Stimulated activated naive CD4-positive, alpha-beta T cell (primary cell): Measurements from ENCODE around the gene DGKZ.
A peak's percentile ranks its signal among the peaks of the same experiment; 100 is the strongest.

Source experiments
- DNase-seq, 6 experiments: peaks; one replicate each; lab custom pipeline; 2025; lab: John Stamatoyannopoulos, UW

DGKZ gene

DNA sequence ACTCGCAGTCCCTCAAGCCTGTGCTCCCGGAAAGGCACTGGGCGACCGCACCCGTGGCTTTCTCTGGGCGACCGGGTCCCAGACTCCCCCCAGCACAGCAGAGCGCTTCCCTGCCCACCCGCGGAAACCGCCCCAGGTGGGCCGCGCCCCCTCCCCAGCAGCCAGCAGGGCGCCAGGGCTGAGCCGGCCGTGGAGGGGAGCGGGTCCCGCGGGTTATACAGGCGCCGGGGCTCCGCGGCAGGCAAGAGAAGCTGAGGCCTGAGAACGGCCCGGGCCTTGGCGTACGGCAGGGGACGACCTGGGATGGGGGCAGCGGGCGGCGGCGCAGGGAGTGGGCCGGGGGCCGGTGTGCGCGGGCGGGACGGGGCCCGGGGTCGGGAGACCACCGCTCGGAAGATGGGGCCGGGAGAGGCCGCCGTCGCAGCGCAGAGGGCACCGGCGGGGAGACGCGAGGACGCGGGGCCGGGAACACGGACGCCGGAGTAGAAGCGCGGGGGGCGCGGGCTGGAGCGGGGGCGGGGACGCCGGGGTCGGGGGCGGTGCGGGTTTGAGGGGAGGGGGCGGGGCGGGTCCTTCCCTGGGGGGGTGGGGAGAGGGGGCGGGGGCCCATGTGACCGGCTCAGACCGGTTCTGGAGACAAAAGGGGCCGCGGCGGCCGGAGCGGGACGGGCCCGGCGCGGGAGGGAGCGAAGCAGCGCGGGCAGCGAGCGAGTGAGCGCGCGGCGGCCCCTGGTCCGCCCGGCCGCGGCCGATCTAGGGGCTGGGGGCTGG, 34.0 kb downstream of the DGKZ start, which contains the start of gene MDK:
Gene MDK, plus strand, starts transcription at position 622 of the 771 bp plus-strand sequence. CDS start 389 bp downstream, outside the sequence.
- DNase-seq: peak in 2 of 6 experiments; percentile 39 to 40

DNA sequence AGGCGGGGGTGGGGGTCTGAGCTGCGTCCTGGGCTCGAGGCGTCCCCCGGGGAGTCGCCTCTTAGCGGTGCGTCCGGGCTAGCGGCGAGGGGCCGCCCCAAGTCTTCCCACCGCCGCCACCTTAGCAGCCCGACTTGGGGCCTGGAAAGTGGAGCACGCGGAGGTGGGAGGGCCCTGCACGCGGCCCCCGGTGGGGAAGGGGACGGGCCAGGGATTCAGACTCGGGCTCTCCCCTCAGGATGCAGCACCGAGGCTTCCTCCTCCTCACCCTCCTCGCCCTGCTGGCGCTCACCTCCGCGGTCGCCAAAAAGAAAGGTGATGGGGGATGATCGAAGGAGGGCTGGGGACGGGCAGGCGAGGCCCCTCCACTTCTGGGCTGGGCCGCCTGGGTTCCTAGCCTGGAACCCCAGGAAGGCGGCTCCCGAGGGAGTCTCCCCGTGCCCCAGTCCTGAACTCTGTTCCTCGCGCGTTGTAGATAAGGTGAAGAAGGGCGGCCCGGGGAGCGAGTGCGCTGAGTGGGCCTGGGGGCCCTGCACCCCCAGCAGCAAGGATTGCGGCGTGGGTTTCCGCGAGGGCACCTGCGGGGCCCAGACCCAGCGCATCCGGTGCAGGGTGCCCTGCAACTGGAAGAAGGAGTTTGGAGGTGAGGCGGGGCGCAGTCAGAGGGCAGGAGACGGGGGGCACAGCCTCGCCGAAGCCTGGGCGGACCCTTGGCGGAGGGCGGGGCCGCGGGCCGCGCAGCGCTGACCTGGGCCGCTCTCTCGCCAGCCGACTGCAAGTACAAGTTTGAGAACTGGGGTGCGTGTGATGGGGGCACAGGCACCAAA, 34.8 kb downstream of the DGKZ start:
- peak in 2 of 6 experiments; percentile 26 to 41 for DNase-seq

DNA sequence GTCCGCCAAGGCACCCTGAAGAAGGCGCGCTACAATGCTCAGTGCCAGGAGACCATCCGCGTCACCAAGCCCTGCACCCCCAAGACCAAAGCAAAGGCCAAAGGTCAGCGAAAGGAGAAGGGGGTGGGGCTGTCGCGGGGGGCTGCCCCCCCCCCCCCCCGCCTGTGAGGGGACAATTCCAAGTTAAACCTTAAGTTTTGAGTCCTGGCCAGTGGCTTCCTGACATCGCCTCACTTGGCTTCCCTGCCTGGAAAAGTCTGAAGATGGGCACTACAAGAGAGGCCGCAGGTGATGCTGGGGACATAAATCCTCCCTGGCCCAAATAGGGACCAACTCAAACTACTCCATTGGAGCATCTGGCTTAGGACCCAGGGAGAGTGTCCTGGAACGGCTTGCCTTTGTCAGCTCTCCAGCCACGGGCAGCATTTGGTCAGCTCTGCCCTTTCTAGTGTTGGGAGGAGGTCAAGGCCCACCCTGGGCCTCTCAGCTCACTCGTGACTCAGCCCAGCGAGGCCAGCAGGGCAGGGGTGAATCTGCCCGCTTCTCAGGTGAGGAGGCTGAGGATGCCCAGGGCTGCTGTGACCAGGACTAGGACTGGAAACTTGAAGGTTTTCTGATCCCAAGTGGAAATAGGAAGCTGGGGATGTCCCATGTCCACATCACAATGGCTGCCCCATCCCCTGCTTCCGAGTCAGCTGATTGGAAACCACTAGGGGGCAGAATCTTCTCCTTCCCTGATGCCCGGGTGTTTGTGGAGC, 35.6 kb downstream of the DGKZ start:
- no peak for DNase-seq

DNA sequence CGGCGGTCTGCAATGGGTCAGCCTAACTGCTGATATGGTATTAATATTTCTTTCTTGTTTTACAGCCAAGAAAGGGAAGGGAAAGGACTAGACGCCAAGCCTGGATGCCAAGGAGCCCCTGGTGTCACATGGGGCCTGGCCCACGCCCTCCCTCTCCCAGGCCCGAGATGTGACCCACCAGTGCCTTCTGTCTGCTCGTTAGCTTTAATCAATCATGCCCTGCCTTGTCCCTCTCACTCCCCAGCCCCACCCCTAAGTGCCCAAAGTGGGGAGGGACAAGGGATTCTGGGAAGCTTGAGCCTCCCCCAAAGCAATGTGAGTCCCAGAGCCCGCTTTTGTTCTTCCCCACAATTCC, 36.1 kb downstream of the DGKZ start:
- DNase-seq: no peak

DNA sequence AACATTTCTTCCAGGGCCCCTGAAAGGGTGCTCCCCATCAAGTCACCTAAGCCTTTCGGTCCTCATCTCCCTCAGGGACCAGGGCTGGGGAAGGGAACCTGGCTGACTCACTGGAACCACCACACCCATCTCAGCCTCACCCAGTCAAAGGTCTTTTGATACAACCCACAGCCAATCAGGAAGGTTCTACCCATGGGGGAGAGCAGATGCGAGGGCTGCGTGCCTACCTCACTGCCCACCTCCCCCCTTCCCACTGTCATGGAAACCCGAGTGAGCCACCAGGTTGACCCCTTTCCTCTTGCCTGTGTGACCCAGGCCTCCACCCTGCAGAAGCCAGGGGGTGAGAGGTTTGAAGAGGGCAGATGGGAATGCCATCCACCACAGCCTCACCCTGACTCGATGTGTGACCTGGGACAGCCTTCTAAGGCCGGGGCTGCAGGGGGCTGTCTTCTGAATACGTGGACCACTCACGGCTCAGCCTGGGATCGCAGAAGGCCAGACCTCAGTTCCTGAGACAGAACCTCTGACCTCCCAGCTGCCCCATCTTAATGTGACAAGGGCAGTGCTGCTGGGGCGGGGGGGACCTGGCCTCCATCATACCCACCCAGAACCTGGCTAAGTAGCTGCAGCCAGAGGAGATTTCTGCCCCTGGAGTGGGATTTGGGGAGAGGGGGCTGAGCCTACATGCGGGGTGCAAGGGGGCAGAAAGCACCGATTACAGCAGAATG, 36.9 kb downstream of the DGKZ start:
- no peak for DNase-seq

DNA sequence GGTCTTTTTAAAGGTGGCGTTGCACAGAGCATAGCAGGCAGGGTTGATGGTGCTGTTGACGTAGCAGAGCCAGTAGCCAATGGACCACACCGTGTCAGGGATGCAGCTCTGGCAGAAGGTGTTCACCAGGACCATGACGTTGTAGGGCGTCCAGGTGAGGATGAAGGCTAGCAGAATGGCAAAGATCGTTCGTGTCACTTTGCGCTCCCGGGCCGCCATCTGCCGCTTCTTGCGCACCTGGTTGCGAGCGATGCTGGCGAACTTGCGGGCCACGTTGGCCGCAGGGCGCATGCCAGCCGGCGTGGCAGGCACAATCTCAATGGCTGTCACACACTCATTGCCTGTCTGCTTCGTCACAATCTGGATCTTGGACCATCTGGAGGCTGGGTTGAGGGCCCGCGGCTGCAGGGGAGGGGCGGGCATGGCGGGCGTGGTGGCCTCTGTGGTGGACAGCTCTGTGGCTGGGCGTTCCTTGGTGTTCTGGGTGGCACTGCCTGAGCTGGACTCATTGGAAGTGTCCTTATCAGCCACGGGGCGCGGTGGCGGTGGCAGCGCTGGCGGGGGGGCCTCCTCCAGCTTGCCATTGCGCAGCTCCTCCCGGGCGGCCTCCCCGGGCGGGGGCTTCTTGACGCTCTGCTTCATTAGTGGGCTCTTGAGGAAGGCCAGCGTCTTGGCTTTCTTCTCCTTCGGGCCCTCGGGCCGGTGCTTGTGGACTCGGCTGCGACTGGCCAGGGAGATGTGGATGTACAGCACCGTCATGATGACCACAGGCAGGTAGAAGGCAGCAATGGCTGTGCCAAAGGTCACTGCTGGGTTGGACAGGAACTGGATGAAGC, 38.1 kb downstream of the DGKZ start:
- no peak for DNase-seq

DNA sequence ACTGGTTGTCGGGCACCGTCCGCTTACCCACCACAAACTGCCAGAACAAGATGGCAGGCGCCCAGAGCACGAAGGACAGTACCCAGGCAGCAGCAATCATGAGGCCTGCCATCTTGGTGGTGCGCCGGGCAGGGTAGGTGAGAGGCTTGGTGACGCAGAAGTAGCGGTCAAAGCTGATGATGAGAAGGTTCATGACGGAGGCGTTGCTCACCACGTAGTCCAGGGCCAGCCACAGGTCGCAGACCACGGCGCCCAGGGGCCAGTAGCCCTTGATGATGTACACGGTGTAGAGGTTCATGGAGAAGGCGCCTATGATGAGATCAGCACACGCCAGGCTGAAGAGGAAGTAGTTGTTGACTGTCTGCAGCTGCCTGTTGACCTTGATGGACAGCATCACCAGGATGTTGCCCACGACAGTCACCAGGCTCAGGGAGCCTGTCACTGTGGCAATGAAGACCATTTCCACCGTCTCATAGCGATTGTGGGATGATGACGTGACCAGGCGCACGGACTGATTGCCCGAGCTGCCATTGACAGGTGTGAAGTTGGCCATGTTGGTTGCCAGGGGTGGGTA, 38.8 kb downstream of the DGKZ start:
- no peak for DNase-seq

DNA sequence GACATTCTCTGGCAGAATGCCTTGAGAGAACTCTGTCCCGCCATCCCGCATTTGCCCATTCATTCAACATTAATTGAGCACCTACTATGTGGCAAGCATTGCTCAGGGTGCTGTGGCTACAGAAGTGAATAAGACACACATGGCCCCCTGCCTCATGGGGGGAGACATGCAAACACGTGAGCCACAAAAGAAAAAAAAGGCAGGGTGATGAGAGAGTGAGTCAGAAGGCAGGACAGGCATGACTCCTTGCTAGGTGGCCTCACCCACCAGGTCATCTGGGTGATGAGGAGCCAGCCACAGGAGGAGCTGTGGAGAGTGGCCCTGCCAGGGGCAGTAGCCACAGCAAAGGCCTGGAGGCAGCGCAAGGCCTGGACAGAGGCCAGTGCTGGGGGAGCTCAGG, 39.4 kb downstream of the DGKZ start:
- DNase-seq: no peak

DNA sequence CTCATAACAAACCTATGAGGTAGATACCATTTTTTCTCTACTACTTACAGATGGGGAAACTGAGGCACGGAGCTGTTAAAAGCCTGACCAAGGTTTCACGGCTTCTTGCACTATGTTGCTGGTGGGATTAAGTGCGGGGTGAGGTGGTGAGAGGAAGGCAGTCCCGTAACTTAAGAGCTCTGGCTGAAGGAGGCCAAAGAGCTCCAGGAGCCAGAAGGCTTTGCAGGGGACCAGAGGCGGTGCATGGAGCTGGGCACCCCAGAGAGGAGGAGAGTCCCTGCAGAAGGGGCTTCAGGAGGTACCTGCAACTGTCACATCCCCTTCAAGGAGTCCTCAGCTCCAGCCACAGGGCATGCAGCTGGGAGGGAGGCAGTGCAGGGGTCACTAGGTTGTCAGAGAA, 40.2 kb downstream of the DGKZ start:
- DNase-seq: no peak

DNA sequence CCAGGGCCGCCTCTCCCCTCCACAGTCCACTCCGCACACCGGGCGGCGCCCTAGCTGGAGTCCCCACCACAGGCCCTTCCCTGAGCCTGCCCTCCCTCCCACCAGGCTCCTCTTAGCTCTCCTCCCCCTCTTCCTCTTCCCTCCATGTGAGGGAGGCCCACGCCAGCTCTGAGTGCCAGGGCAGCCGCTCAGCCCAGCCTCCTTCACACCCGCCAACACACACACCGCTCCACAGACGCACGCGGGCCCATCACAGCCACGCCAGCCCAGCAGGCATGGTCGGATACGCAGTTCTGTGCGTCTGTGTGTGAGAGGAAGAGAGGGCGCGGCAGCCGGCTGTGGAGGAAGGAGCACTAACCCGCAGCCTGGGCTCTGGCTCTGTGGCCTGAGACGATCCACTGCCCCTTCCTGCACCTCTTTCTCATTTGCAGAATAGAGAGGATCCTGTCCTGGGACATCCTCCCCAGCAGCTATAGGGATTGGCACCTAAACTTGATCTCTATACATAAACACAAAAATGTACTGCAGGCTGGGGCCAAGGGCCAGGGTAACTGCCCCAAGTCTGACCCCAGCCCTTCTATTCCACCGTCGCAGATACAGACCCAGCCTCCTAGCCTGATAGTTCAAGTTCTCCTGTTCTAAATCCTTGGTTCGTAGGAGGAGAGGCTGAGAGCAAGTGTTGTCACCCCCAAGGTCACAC, 40.8 kb downstream of the DGKZ start:
- DNase-seq: peak in 1 of 6 experiments; percentile 12

DNA sequence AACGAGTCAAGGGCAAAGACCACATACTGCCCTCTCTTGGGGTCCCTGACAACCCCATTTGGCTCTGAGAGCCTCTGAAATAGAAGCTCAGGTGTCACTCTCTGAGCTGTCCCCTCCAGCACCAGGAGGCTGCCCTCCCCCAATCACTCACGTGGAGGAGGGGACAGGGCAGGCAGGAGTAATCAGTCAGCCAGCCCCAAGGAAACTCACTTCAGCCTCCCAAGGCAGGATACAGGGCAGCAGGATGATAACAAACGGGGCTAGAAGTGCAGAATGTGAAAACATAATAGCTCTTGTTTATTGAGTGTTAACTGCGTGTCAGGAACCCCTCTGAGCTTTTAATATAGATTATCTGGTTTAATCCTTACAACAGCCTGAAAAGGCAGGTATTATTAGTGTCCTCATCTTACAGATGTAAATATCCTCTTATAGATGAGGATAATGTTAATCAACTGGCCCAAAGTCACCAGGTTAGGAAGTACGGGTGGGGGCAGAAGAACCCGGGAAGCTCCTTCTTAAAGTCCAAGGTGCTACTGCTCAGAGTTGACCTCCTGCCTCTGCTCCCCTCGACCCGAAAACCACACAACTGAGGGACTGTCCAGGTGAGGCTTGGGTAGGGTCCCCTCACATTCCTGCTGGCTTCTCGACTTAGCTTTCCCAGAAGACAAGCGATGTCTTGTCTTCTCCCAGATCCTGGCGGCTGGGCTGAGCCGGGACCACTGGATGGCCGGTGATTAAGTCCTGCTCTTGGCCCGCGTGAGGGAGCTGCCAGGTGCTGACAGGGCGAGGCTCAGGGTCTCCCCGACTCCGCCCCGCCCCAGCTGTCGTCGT, 41.6 kb downstream of the DGKZ start:
- DNase-seq: no peak

DNA sequence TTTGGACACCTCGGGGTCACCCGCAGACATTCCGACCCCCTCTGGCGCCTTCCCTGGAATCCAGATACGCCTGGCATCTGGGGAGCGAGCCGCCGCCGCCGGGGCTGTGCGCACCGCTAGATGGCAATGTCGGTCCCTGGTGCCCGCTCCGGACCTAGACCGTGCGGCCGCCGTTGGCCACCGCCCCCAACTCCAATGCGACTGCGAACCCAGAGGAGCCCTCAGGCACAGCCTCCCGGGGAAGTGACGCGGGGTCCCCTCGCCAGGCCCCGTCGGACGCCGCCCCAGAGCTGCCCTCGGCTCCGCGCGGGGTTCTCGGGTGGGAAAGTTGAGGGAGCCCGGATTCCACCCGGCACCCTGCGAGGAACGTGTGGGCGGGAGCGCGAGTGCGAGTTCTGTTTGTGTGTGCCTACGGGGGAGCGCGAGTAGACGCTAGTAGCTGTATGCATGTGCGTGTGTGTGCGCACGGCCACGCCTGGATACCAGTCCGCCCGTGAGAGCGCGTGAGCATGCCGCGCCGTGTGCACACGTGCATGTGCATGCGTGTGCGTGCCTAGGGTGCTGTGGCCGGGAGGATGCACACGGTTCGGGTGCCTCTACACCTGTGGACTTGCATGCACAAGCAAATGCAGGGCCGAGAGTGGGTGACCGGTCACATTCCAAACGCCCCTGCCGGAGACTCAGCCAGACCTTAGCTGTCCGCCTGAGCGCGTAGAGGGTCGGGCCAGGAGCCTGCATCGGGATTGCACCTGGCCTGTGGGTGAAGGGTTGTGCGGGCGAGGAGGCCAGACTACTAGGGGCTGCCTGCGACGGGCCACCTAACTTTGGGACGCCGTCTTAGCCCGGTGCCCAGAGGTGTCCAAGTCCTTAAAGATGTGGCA, 42.4 kb downstream of the DGKZ start:
- peak in 3 of 6 experiments; percentile 6 to 12 (median 10) for DNase-seq

DNA sequence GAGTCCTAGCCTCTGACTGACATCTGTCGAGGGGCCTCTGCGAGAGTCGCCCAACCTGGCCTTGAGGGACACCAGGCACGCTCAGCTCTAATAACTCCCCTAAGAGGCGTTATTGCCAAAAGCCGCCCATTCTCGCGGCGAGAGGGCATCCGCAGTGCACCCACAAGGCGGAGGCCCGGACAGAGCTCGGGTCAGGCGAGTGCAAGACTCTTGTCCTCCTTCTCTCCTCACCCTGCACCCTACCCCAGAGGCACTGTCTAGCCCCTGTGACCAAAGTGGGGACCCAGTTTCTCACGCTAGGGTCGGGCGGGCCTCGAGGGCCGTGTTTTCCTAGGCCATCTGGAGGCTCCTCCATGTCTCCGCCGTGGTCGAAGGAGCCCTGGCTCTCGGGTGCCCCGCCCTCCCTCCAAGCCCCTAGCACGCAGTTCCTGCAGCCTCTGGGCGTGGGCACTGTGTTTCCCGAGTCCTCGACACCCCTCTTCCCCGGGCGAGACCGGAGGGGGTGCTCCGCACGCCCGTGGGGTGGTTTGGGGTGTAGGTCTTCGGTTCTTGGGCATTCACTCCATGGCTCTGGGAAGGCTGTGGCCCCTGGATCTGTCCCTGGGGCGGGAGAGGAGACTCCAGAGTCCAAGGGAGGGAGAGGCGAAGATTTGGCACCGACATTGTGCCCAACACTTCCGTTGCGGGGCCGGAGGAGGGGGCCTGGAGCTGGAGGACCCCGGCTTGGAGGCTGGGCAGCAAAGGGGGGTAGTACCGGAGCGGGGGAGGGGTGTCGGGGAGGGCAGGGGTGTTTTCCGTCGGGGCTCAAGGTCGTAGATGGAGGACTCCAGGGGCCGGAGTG, 43.3 kb downstream of the DGKZ start:
- no peak for DNase-seq

DNA sequence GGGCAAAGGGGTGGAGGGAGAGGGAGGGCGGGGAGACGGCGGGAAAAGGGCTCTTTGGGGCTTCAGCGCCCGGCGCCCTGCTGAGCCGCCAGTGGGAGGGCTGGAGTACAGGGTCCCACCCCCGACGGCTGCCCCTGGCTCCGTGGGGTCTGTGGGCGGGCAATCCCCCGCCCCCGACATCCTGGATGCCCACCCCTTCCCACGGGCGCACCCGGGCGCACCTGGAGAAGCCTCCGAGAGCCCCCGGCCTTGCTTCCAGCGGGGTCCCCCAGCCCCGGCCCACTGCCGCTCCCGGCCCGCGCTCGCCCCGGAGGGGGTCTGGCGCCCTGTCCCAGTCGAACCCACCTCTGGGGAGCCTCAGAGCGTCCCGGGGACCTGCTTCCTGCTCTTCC, 43.9 kb downstream of the DGKZ start:
- DNase-seq: no peak

DNA sequence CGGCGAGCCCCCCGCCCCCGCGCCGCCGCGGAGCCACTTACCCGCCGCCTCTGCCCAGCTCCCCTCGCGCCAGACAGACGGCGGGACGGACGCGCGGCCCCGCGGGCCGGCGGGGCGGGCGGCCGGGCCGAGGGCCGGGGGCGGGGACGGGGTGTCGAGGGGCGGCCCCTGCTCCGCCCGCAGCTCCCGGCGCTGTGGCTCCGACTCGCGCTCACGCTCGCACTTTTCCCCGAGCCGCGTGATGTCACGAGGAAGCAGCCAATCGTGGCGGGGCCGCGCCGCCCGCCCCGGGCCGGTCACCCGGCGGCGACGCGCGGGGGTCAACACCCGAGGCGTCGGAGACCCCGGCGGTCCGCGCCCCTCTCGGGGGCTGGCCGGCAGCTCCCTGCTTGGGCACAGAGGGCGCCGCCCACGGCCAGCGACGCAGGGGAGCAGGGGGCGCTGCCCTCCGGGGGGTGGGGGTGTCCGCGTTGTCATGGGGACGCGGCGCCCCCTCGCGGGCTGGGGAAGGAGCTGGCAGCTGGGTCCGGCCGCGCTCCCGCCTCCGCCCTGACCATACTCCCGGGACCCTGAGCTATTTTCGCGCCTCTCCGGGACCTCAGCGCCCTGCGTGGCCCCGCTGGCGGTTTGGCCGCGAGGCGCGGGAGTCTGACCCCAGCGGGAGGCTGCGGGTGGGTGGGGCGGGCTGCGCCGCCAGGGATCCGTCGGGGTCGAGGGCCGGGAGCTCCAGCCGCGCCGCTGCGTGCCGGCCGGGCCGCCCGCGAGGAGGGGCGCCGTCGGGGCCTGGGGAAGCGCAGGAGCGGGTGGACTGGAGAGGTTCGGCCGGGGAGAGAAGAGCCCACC, 44.5 kb downstream of the DGKZ start, which contains the start of gene CHRM4:
Gene CHRM4, minus strand, starts transcription at position 199 of the 843 bp plus-strand sequence. CDS start 5,219 bp downstream, outside the sequence.
- no peak for DNase-seq
